K562 (cell line): ENCODE data around the gene OTOR. TPM values are rescaled to one million over a fixed set of nuclear protein-coding genes. Genes with fewer than 3 reads are reported as not detected.

Experiments
- ATAC-seq: fragments of 200-7000 bp; cut with Tn5 transposase; 3 replicates; pipeline ENCODE4 v1.9.1; 2020; ENCODE audit warnings: moderate library complexity
- BruUV-seq: library from RNA; stranded (reverse); fragments of 400-500 nt; replicated peaks from 2 replicates; lab custom pipeline; 2021; lab: Mats Ljungman, UMichigan
- CTCF ChIA-PET: fragments of 300-600 bp; formaldehyde crosslinking; extraction: SDS; loops from one replicate; lab custom pipeline; 2021; ENCODE audit warnings: low intra/inter-chr PET ratio; lab: Yijun Ruan, JAX
- POLR2A ChIA-PET: fragments of 300-600, 350-650 bp; sonication (Branson Sonifier 250); formaldehyde crosslinking; extraction: SDS; loops from one replicate; lab custom pipeline; 2021; ENCODE audit warnings: antibody characterized with exemption, inconsistent platforms; lab: Yijun Ruan, JAX
- DNase-seq, 4 experiments: peaks; one replicate each; pipeline versions ENCODE4 v3.0.0 to v3.0.0-alpha.2; 2011 to 2018; ENCODE audit warnings: low spot score in 3 of 4, mixed read lengths in 3 of 4; ENCODE audit errors: extremely low read depth in 1 of 4
- FAIRE-seq: peaks from 2 replicates; lab custom pipeline; 2011; peaks lifted over from hg19 to GRCh38; lab: Jason Lieb, UNC
- H2AFZ ChIP-seq: 2 replicates; pipeline ENCODE4 v1.6.0; 2011; ENCODE audit warnings: low read depth, low read length, control low read depth, inconsistent platforms
- H3K27ac ChIP-seq: fragments of 200-600 bp; 3 replicates; pipeline ENCODE4 v1.8.0; 2011; ENCODE audit warnings: low read depth, mild to moderate bottlenecking, control low read depth, inconsistent platforms, low read length, moderate library complexity, mixed read lengths; ENCODE audit errors: extremely low read depth
- H3K27me3 ChIP-seq, 2 experiments: fragments of 300-600 bp in 1 of 2; 2 replicates in 1 of 2; 3 replicates in 1 of 2; pipeline versions ENCODE4 v1.6.0 to v1.8.0; 2011; ENCODE audit warnings: inconsistent platforms in 2 of 2, low read length in 2 of 2, mild to moderate bottlenecking in 1 of 2, mixed read lengths in 1 of 2, moderate library complexity in 1 of 2; ENCODE audit not compliant: control insufficient read depth in 2 of 2, insufficient read depth in 2 of 2
- H3K36me3 ChIP-seq: fragments of 300-600 bp; 3 replicates; pipeline ENCODE4 v1.8.0; 2011; ENCODE audit warnings: mild to moderate bottlenecking, low read length, inconsistent platforms; ENCODE audit not compliant: control insufficient read depth, insufficient read depth
- H3K4me1 ChIP-seq, 2 experiments: fragments of 200-600 bp in 1 of 2; replicated peaks in 1 of 2; 2 replicates in 1 of 2; 3 replicates in 1 of 2; pipeline versions ENCODE4 v1.5.1 to v1.8.0; 2011; ENCODE audit warnings: inconsistent platforms in 2 of 2, low read length in 2 of 2, mild to moderate bottlenecking in 1 of 2, mixed read lengths in 1 of 2, moderate library complexity in 1 of 2; ENCODE audit not compliant: control insufficient read depth in 2 of 2, insufficient read depth in 2 of 2
- H3K4me2 ChIP-seq: 2 replicates; pipeline ENCODE4 v1.6.1; 2011; ENCODE audit warnings: low read length, control low read depth, inconsistent platforms, mixed read lengths; ENCODE audit not compliant: insufficient read depth
- H3K4me3 ChIP-seq: fragments of 200-600 bp; sonication (generic), shearing (Covaris generic); 2 replicates; pipeline ENCODE4 v1.5.1; 2016; ENCODE audit warnings: control low read depth, inconsistent platforms
- H3K79me2 ChIP-seq: fragments of 200-600 bp; 3 replicates; pipeline ENCODE4 v1.8.0; 2011; ENCODE audit warnings: low read length, inconsistent platforms; ENCODE audit not compliant: control insufficient read depth, insufficient read depth
- H3K9ac ChIP-seq, 2 experiments: 2 replicates each; pipeline versions ENCODE4 v1.6.0 to v1.6.1; 2011; ENCODE audit warnings: low read depth in 2 of 2, low read length in 2 of 2, control low read depth in 1 of 2, inconsistent platforms in 1 of 2, mild to moderate bottlenecking in 1 of 2, mixed read lengths in 1 of 2; ENCODE audit not compliant: insufficient read depth in 1 of 2
- H3K9me1 ChIP-seq: one replicate; pipeline ENCODE4 v1.6.0; 2011; ENCODE audit warnings: inconsistent platforms, mild to moderate bottlenecking, low read length, moderate library complexity; ENCODE audit not compliant: control insufficient read depth, insufficient read depth
- H3K9me3 ChIP-seq: replicated peaks from 2 replicates; pipeline ENCODE4 v1.5.1; 2011; ENCODE audit warnings: low read depth, low read length, inconsistent platforms; ENCODE audit not compliant: control insufficient read depth, insufficient read depth
- H4K20me1 ChIP-seq: replicated peaks from 2 replicates; pipeline ENCODE4 v1.6.1; 2011; ENCODE audit warnings: low read length, inconsistent platforms, mixed read lengths; ENCODE audit not compliant: control insufficient read depth, insufficient read depth
- MTA3 ChIP-seq: fragments of 450-650 bp; formaldehyde crosslinking; IDR thresholded peaks from 2 replicates; pipeline ENCODE4 v1.6.1; 2017; ENCODE audit warnings: mild to moderate bottlenecking, borderline replicate concordance
- SAP30 ChIP-seq: fragments of 200-600 bp; sonication (generic); IDR thresholded peaks from 2 replicates; pipeline ENCODE4 v1.6.1; 2012; ENCODE audit warnings: borderline replicate concordance, low read depth, mild to moderate bottlenecking, moderate library complexity, low read length, control low read depth, inconsistent platforms; ENCODE audit not compliant: insufficient read depth, poor library complexity, severe bottlenecking
- WGBS: fragments of 100-300 bp; shearing (Covaris generic); methylation state at CpG from one replicate; pipeline ENCODE4 v1.1.6; 2016; ENCODE audit warnings: low coverage, mixed read lengths; ENCODE audit not compliant: insufficient coverage; ENCODE audit errors: missing lambda C conversion rate; 5-methylcytosine and 5-hydroxymethylcytosine counted together
- in situ Hi-C: fragments of 300-500 bp; cut with MboI; formaldehyde crosslinking; loops from 4 replicates; pipeline ENCODE4 v1.15.0; 2018; ENCODE audit warnings: inconsistent platforms, mixed read lengths
- intact Hi-C: fragments of 100-400 bp; cut with micrococcal nuclease; formaldehyde crosslinking; loops from 2 replicates; pipeline ENCODE4 v1.14.2; 2022
- polyA plus RNA-seq, 8 experiments: library from polyadenylated mRNA; depleted of rRNA in 4 of 8; stranded (reverse) in 5 of 8; unstranded in 3 of 8; fragments of >200 nt; fragmentation: Nextera tagmentation in 2 of 8; fragmentation: Illumina TruSeq in 1 of 8; extraction: Ambion mirVana in 2 of 8; extraction: Trizol in 1 of 8; gene quantifications; 2 replicates each; pipeline versions ENCODE4 v1.2.1 to v1.2.3, GENCODE V29; 2011 to 2014; ENCODE audit warnings: inconsistent platforms in 1 of 8, missing spikeins in 1 of 8
- total RNA-seq, 7 experiments: library from RNA; depleted of rRNA in 6 of 7; stranded (reverse); fragments of >200 nt in 6 of 7; fragmentation: Illumina TruSeq in 2 of 7; extraction: Trizol in 2 of 7; gene quantifications; 2 replicates each; pipeline versions ENCODE4 v1.2.1 to v1.2.3, GENCODE V29; 2011 to 2021; ENCODE audit warnings: low replicate concordance in 1 of 7
- TF ChIP-seq, protein P1 (sequence below), 2 experiments: fragments of 450-650 bp in 1 of 2; sonication (generic) in 1 of 2; formaldehyde crosslinking in 1 of 2; IDR thresholded peaks in 1 of 2; conservative IDR thresholded peaks in 1 of 2; 2 replicates each; pipeline versions ENCODE4 v1.6.1 to v1.8.1; 2016 to 2023; ENCODE audit warnings: mild to moderate bottlenecking in 2 of 2, moderate library complexity in 2 of 2, inconsistent platforms in 1 of 2, missing genetic modification reagents in 1 of 2

Gene OTOR
- total and polyA plus RNA-seq, 9 of the 15 experiments (the other 6 are each of a cell fraction or from before 2014, with no cell fraction given) = not detected

DNA sequence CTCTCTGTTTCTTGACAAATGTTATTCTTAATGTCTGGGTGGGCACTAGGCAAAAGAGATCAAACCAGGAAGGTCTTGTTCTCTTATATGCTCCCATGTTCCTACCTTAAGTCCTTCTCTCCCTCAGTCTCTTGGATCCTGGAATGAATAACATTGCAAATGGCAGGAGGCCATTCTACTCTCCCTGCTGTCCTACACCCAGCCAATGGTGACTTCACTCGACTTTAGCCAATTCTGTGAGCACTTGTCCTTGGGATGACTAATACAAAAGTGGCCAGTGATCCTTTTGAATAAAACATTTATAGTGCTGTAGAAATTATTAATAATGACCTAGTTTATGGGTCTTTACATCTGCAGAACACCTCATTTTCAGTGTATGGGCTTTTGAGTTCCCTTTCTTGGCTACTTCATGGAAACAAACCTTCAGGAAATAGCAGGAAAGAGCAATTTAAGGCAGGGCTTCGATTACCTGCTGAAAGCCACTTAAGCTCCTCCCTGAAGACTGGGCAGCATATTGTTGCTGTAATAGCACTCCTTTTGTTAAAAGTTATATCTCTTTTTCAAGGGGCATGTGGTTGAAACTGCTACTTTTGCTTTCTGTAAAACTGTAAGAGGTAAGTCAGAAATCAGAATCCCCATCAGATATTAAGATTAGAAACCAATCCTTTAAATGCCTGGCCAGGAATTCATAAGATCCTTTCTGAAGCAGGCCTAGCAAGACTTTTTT lies 10.5 kb downstream of the OTOR start:
- ChIA-PET POLR2A (interaction anchor here (1.1 kb wide), 1 partner anchor 9 kb away, joined by 3 read pairs; no protein-coding TSS in a partner anchor), CTCF (no interaction called here)
- intact Hi-C loops = loop anchor here (5.0 kb wide), 1 partner anchor 241 kb away; no protein-coding TSS in a partner anchor

More for the DNA sequence above, 10.5 kb downstream of the OTOR start:
- no peaks in the 10 kb centered on the region for H3K36me3 ChIP-seq
- no peak overlapping the region for H3K9ac ChIP-seq
- FAIRE-seq (no peak), DNase-seq (no peak), ATAC-seq (no peak)
- no peaks in the 10 kb centered on the region for H3K27me3 ChIP-seq
- no peaks in the 10 kb centered on the region for H3K9me3 ChIP-seq
- WGBS = 0% methylated on average over 2 of the region's 2 CpGs
- H3K9me1 ChIP-seq = no peaks in the 10 kb centered on the region
- H2AFZ ChIP-seq = no peak overlapping the region
- H4K20me1 ChIP-seq = no peaks in the 10 kb centered on the region
- H3K27ac ChIP-seq = no peak overlapping the region
- in situ Hi-C loops = loop anchor here (25.0 kb wide), 1 partner anchor 1046 kb away; no protein-coding TSS in a partner anchor
- H3K4me2 ChIP-seq = no peak overlapping the region
- no TSS peak for BruUV-seq
- no peaks in the 10 kb centered on the region for H3K4me1 ChIP-seq
- TF ChIP-seq MTA3 = no peak
- TF ChIP-seq SAP30 = no peak
- TF ChIP-seq, protein P1, sequence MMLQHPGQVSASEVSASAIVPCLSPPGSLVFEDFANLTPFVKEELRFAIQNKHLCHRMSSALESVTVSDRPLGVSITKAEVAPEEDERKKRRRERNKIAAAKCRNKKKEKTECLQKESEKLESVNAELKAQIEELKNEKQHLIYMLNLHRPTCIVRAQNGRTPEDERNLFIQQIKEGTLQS (IDR thresholded peaks at IDR 0.05) = no peak
- TF ChIP-seq, protein P1 (CRISPR knock-in tag; conservative IDR thresholded peaks at IDR 0.05) = no peak
- TF ChIP-seq, all 486 proteins: peak for 0
- Histone ChIP-seq H3K4me3 (no peak overlapping the region), H3K79me2 (no peaks in the 10 kb centered on the region)
